ENCODE data around the gene TMIGD1. TPM values are rescaled to one million over a fixed set of nuclear protein-coding genes. Genes with fewer than 3 reads are reported as not detected.
A peak's percentile ranks its signal among the peaks of the same experiment; 100 is the strongest.

Gene TMIGD1
- total and polyA plus RNA-seq, 10 of the 15 experiments (the other 5 are each of a cell fraction or from before 2014, with no cell fraction given), result not detected

GRCh38 chr17:30363715-30364202 lies 29.9 kb upstream of the TMIGD1 start (continued):
- TF ChIP-seq E4F1 (IDR thresholded peaks at IDR 0.05; ENCODE audit: borderline replicate concordance, partially characterized antibody) (peak; percentile 26), POU2F2 (IDR thresholded peaks at IDR 0.05; ENCODE audit: borderline replicate concordance, low read depth, low read length) (peak; percentile 77; the same call in 1 of the 3 replicates), ATF2 (IDR thresholded peaks at IDR 0.05; ENCODE audit: low read length) (peak; percentile 86), MXI1 (IDR thresholded peaks at IDR 0.05; ENCODE audit: low read depth, low read length) (no peak), ZBTB11 (CRISPR knock-in tag; IDR thresholded peaks at IDR 0.05) (no peak), PAX5 (IDR thresholded peaks at IDR 0.05; ENCODE audit: borderline replicate concordance, low read depth, low read length) (peak; percentile 95), BMI1 (IDR thresholded peaks at IDR 0.05; ENCODE audit: borderline replicate concordance) (no peak; the same call in 1 of the 2 replicates), STAT1 (conservative IDR thresholded peaks at IDR 0.05) (no peak), JUNB (IDR thresholded peaks at IDR 0.05) (no peak), ZBTB40 (IDR thresholded peaks at IDR 0.05; ENCODE audit: borderline replicate concordance) (no peak), ZNF687 (IDR thresholded peaks at IDR 0.05) (no peak), RAD21 (IDR thresholded peaks at IDR 0.05; ENCODE audit: insufficient read depth, low read depth, low read length) (0 out of 2 replicates have a peak, but pooled peaks have one; percentile 9), KLF5 (IDR thresholded peaks at IDR 0.05; ENCODE audit: partially characterized antibody) (no peak), ZNF24 (IDR thresholded peaks at IDR 0.05) (no peak)

Data from GM12878 (cell line).